ENCODE results near the gene SGSM2.

Gene SGSM2

GRCh38 chr17:2338315-2338657 is 985 bp downstream of the SGSM2 start:
- peaks cover 5% of the 10 kb centered on the region for H3K4me1 ChIP-seq (ENCODE audit: control insufficient read depth, insufficient read depth, low read length)
- H3K27me3 ChIP-seq (ENCODE audit: control insufficient read depth, insufficient read depth, low read length) = no peaks in the 10 kb centered on the region
- H3K4me3 ChIP-seq (ENCODE audit: low read depth, low read length) = peak overlapping the region; percentile 65
- peaks cover 19% of the 10 kb centered on the region for H3K36me3 ChIP-seq (ENCODE audit: control insufficient read depth, insufficient read depth, low read length)
- H3K9me3 ChIP-seq (ENCODE audit: control insufficient read depth, insufficient read depth, low read length) = no peaks in the 10 kb centered on the region
- no peak overlapping the region for H3K9ac ChIP-seq (ENCODE audit: low read depth, low read length)

- no peak overlapping the region for H3K4me3 ChIP-seq (ENCODE audit: low read depth, low read length)
- no peaks in the 10 kb centered on the region for H3K27me3 ChIP-seq (ENCODE audit: control insufficient read depth, insufficient read depth, low read length)
- H3K36me3 ChIP-seq (ENCODE audit: control insufficient read depth, insufficient read depth, low read length) = peaks cover 3% of the 10 kb centered on the region
- H3K9ac ChIP-seq (ENCODE audit: low read depth, low read length) = no peak overlapping the region
- no peaks in the 10 kb centered on the region for H3K9me3 ChIP-seq (ENCODE audit: control insufficient read depth, insufficient read depth, low read length)
- peaks cover 5% of the 10 kb centered on the region for H3K4me1 ChIP-seq (ENCODE audit: control insufficient read depth, insufficient read depth, low read length)
Measured at GRCh38 chr17:2343421-2343820, 6.1 kb downstream of the SGSM2 start.

- Histone ChIP-seq H3K27me3 (ENCODE audit: control insufficient read depth, insufficient read depth, low read length) (no peaks in the 10 kb centered on the region), H3K9ac (ENCODE audit: low read depth, low read length) (no peak overlapping the region), H3K9me3 (ENCODE audit: control insufficient read depth, insufficient read depth, low read length) (no peaks in the 10 kb centered on the region), H3K36me3 (ENCODE audit: control insufficient read depth, insufficient read depth, low read length) (peaks cover 3% of the 10 kb centered on the region), H3K4me1 (ENCODE audit: control insufficient read depth, insufficient read depth, low read length) (peaks cover 7% of the 10 kb centered on the region), H3K4me3 (ENCODE audit: low read depth, low read length) (no peak overlapping the region)
Measured at GRCh38 chr17:2344528-2344927, 7.2 kb downstream of the SGSM2 start.

GRCh38 chr17:2346475-2346874 is 9.2 kb downstream of the SGSM2 start:
- no peak overlapping the region for H3K4me3 ChIP-seq (ENCODE audit: low read depth, low read length)
- peaks cover 3% of the 10 kb centered on the region for H3K36me3 ChIP-seq (ENCODE audit: control insufficient read depth, insufficient read depth, low read length)
- H3K4me1 ChIP-seq (ENCODE audit: control insufficient read depth, insufficient read depth, low read length) = peaks cover 7% of the 10 kb centered on the region
- H3K9me3 ChIP-seq (ENCODE audit: control insufficient read depth, insufficient read depth, low read length) = no peaks in the 10 kb centered on the region
- no peaks in the 10 kb centered on the region for H3K27me3 ChIP-seq (ENCODE audit: control insufficient read depth, insufficient read depth, low read length)
- no peak overlapping the region for H3K9ac ChIP-seq (ENCODE audit: low read depth, low read length)

GRCh38 chr17:2347805-2348685 is 10.7 kb downstream of the SGSM2 start:
- no peaks in the 10 kb centered on the region for H3K27me3 ChIP-seq (ENCODE audit: control insufficient read depth, insufficient read depth, low read length)
- H3K9ac ChIP-seq (ENCODE audit: low read depth, low read length) = peak overlapping the region; percentile 61
- H3K36me3 ChIP-seq (ENCODE audit: control insufficient read depth, insufficient read depth, low read length) = peaks cover 3% of the 10 kb centered on the region
- peaks cover 7% of the 10 kb centered on the region for H3K4me1 ChIP-seq (ENCODE audit: control insufficient read depth, insufficient read depth, low read length)
- H3K9me3 ChIP-seq (ENCODE audit: control insufficient read depth, insufficient read depth, low read length) = no peaks in the 10 kb centered on the region
- peak overlapping the region; percentile 39 for H3K4me3 ChIP-seq (ENCODE audit: low read depth, low read length)

- no peaks in the 10 kb centered on the region for H3K27me3 ChIP-seq (ENCODE audit: control insufficient read depth, insufficient read depth, low read length)
Measured at GRCh38 chr17:2351269-2351668, 14.0 kb downstream of the SGSM2 start.

GRCh38 chr17:2354311-2354710 is 17.0 kb downstream of the SGSM2 start:
- no peak overlapping the region for H3K4me3 ChIP-seq (ENCODE audit: low read depth, low read length)
- no peaks in the 10 kb centered on the region for H3K9me3 ChIP-seq (ENCODE audit: control insufficient read depth, insufficient read depth, low read length)
- no peak overlapping the region for H3K9ac ChIP-seq (ENCODE audit: low read depth, low read length)
- H3K36me3 ChIP-seq (ENCODE audit: control insufficient read depth, insufficient read depth, low read length) = no peaks in the 10 kb centered on the region
- H3K4me1 ChIP-seq (ENCODE audit: control insufficient read depth, insufficient read depth, low read length) = no peaks in the 10 kb centered on the region
- H3K27me3 ChIP-seq (ENCODE audit: control insufficient read depth, insufficient read depth, low read length) = no peaks in the 10 kb centered on the region

More at GRCh38 chr17:2351269-2351668, 14.0 kb downstream of the SGSM2 start:
- no peaks in the 10 kb centered on the region for H3K9me3 ChIP-seq (ENCODE audit: control insufficient read depth, insufficient read depth, low read length)
- H3K4me3 ChIP-seq (ENCODE audit: low read depth, low read length) = no peak overlapping the region
- peaks cover 7% of the 10 kb centered on the region for H3K4me1 ChIP-seq (ENCODE audit: control insufficient read depth, insufficient read depth, low read length)
- no peak overlapping the region for H3K9ac ChIP-seq (ENCODE audit: low read depth, low read length)
- H3K36me3 ChIP-seq (ENCODE audit: control insufficient read depth, insufficient read depth, low read length) = no peaks in the 10 kb centered on the region

- no peak overlapping the region for H3K9ac ChIP-seq (ENCODE audit: low read depth, low read length)
- no peaks in the 10 kb centered on the region for H3K9me3 ChIP-seq (ENCODE audit: control insufficient read depth, insufficient read depth, low read length)
- H3K27me3 ChIP-seq (ENCODE audit: control insufficient read depth, insufficient read depth, low read length) = no peaks in the 10 kb centered on the region
- H3K36me3 ChIP-seq (ENCODE audit: control insufficient read depth, insufficient read depth, low read length) = peaks cover 5% of the 10 kb centered on the region
- no peak overlapping the region for H3K4me3 ChIP-seq (ENCODE audit: low read depth, low read length)
- H3K4me1 ChIP-seq (ENCODE audit: control insufficient read depth, insufficient read depth, low read length) = no peaks in the 10 kb centered on the region
Measured at GRCh38 chr17:2357237-2357636, 19.9 kb downstream of the SGSM2 start.

- Histone ChIP-seq H3K4me3 (ENCODE audit: low read depth, low read length) (no peak overlapping the region), H3K27me3 (ENCODE audit: control insufficient read depth, insufficient read depth, low read length) (no peaks in the 10 kb centered on the region), H3K4me1 (ENCODE audit: control insufficient read depth, insufficient read depth, low read length) (no peaks in the 10 kb centered on the region), H3K9me3 (ENCODE audit: control insufficient read depth, insufficient read depth, low read length) (no peaks in the 10 kb centered on the region), H3K9ac (ENCODE audit: low read depth, low read length) (no peak overlapping the region), H3K36me3 (ENCODE audit: control insufficient read depth, insufficient read depth, low read length) (peaks cover 8% of the 10 kb centered on the region)
Measured at GRCh38 chr17:2357931-2358434, 20.7 kb downstream of the SGSM2 start.

GRCh38 chr17:2361010-2361760 is 23.9 kb downstream of the SGSM2 start:
- Histone ChIP-seq H3K9me3 (ENCODE audit: control insufficient read depth, insufficient read depth, low read length) (no peaks in the 10 kb centered on the region), H3K4me1 (ENCODE audit: control insufficient read depth, insufficient read depth, low read length) (no peaks in the 10 kb centered on the region), H3K9ac (ENCODE audit: low read depth, low read length) (no peak overlapping the region), H3K4me3 (ENCODE audit: low read depth, low read length) (no peak overlapping the region), H3K36me3 (ENCODE audit: control insufficient read depth, insufficient read depth, low read length) (peaks cover 28% of the 10 kb centered on the region), H3K27me3 (ENCODE audit: control insufficient read depth, insufficient read depth, low read length) (no peaks in the 10 kb centered on the region)

- H3K27me3 ChIP-seq (ENCODE audit: control insufficient read depth, insufficient read depth, low read length) = no peaks in the 10 kb centered on the region
- H3K36me3 ChIP-seq (ENCODE audit: control insufficient read depth, insufficient read depth, low read length) = peaks cover 32% of the 10 kb centered on the region
- H3K4me3 ChIP-seq (ENCODE audit: low read depth, low read length) = no peak overlapping the region
- no peaks in the 10 kb centered on the region for H3K4me1 ChIP-seq (ENCODE audit: control insufficient read depth, insufficient read depth, low read length)
- no peaks in the 10 kb centered on the region for H3K9me3 ChIP-seq (ENCODE audit: control insufficient read depth, insufficient read depth, low read length)
- H3K9ac ChIP-seq (ENCODE audit: low read depth, low read length) = no peak overlapping the region
Measured at GRCh38 chr17:2362016-2362415, 24.7 kb downstream of the SGSM2 start.

GRCh38 chr17:2362416-2362815 is 25.1 kb downstream of the SGSM2 start:
- Histone ChIP-seq H3K4me1 (ENCODE audit: control insufficient read depth, insufficient read depth, low read length) (no peaks in the 10 kb centered on the region), H3K9me3 (ENCODE audit: control insufficient read depth, insufficient read depth, low read length) (no peaks in the 10 kb centered on the region), H3K4me3 (ENCODE audit: low read depth, low read length) (no peak overlapping the region), H3K9ac (ENCODE audit: low read depth, low read length) (no peak overlapping the region), H3K36me3 (ENCODE audit: control insufficient read depth, insufficient read depth, low read length) (peaks cover 32% of the 10 kb centered on the region), H3K27me3 (ENCODE audit: control insufficient read depth, insufficient read depth, low read length) (no peaks in the 10 kb centered on the region)

All from iPS-15b (cell line).